VCaP (cell line): Measurements from ENCODE around the gene NOTCH4.
"Not testable (repeated sequence)": the region's sequence is repeated elsewhere in the genome, so short reads cannot be mapped to it uniquely, and the experiment has no call there.

Source experiments
- H3K27ac ChIP-seq: fragments of 450-650 bp; 2 replicates; pipeline ENCODE4 v1.5.1; 2017
- TF ChIP-seq, protein P1 (sequence below): fragments of 450-650 bp; conservative IDR thresholded peaks from 2 replicates; pipeline ENCODE4 v1.5.1; 2017; ENCODE audit warnings: mild to moderate bottlenecking, moderate library complexity

The NOTCH4 gene

GRCh38 chr6:32195902-32196681 is 27.8 kb downstream of the NOTCH4 start:
- TF ChIP-seq, protein P1, sequence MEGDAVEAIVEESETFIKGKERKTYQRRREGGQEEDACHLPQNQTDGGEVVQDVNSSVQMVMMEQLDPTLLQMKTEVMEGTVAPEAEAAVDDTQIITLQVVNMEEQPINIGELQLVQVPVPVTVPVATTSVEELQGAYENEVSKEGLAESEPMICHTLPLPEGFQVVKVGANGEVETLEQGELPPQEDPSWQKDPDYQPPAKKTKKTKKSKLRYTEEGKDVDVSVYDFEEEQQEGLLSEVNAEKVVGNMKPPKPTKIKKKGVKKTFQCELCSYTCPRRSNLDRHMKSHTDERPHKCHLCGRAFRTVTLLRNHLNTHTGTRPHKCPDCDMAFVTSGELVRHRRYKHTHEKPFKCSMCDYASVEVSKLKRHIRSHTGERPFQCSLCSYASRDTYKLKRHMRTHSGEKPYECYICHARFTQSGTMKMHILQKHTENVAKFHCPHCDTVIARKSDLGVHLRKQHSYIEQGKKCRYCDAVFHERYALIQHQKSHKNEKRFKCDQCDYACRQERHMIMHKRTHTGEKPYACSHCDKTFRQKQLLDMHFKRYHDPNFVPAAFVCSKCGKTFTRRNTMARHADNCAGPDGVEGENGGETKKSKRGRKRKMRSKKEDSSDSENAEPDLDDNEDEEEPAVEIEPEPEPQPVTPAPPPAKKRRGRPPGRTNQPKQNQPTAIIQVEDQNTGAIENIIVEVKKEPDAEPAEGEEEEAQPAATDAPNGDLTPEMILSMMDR, result no peak
- H3K27ac ChIP-seq, result peak overlapping the region; percentile 97

GRCh38 chr6:32195652-32195901 is 28.3 kb downstream of the NOTCH4 start:
- TF ChIP-seq, protein P1, result no peak; the same call in 1 of the 2 replicates
- H3K27ac ChIP-seq, result peak overlapping the region; percentile 97

GRCh38 chr6:32194825-32195651 is 28.8 kb downstream of the NOTCH4 start:
- peak overlapping the region; percentile 97 for H3K27ac ChIP-seq

GRCh38 chr6:32194388-32194787 is 29.5 kb downstream of the NOTCH4 start:
- H3K27ac ChIP-seq, result no peak overlapping the region; the same call in 1 of the 2 replicates
- TF ChIP-seq, protein P1, result no peak

More at GRCh38 chr6:32194825-32195651, 28.8 kb downstream of the NOTCH4 start:
- TF ChIP-seq, protein P1, result peak; percentile 67

DNA sequence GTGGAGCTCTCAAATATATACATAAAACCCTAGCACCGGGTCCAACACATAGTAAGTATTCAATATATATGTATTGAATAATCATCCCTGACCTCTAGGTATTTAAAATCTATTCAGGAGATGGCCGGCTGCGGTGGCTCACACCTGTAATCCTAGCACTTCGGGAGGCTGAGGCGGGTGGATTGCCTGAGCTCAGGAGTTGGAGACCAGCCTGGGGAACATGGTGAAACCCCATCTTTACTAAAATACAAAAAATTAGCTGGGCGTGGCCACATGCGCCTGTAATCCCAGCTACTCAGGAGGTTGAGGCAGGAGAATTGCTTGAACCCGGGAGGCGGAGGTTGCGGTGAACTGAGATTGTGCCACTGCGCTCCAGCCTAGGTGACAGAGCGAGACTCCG is 30.8 kb downstream of the NOTCH4 start:
- not testable (repeated sequence) for H3K27ac ChIP-seq

- TF ChIP-seq, protein P1, result no peak
- H3K27ac ChIP-seq, result peak within 1 kb of the TSS; percentile 83; the same call in 1 of the 2 replicates
Observed at GRCh38 chr6:32192608-32193039, 31.2 kb downstream of the NOTCH4 start, which contains the start of gene GPSM3. Gene GPSM3 (minus strand): TSS chr6:32192643. CDS start chr6:32192513, 130 bp downstream.

- TF ChIP-seq, protein P1, result no peak
- no peak overlapping the region; the same call in 1 of the 2 replicates for H3K27ac ChIP-seq
Observed at GRCh38 chr6:32191696-32192607, 31.9 kb downstream of the NOTCH4 start.
